IPS-NIHi11 (cell line): ENCODE data around the gene CD276.
"Not testable (repeated sequence)": the region's sequence is repeated elsewhere in the genome, so short reads cannot be mapped to it uniquely, and the experiment has no call there.

ENCODE experiments used
- DNase-seq: peaks from one replicate; pipeline ENCODE4 v3.0.0; 2012; ENCODE audit warnings: mixed read lengths, low spot score

Gene CD276

GRCh38 chr15:73683777-73684580 is at the start of gene CD276:
Gene CD276 (plus strand): TSS chr15:73684383. CDS start chr15:73699640, 15,257 bp downstream.
- DNase-seq: peak; percentile 97

GRCh38 chr15:73637527-73637926 is 46.7 kb upstream of the CD276 start:
- DNase-seq: no peak

- DNase-seq: not testable (repeated sequence)
These were observed 44.7 kb upstream of the CD276 start for GRCh38 chr15:73639464-73639863.

GRCh38 chr15:73647259-73648013 is 36.7 kb upstream of the CD276 start:
- no peak for DNase-seq

- no peak for DNase-seq
These were observed 36.2 kb upstream of the CD276 start for GRCh38 chr15:73648014-73648295.

- no peak for DNase-seq
These were observed 33.6 kb upstream of the CD276 start for GRCh38 chr15:73650416-73651126.

GRCh38 chr15:73654659-73655058 is 29.5 kb upstream of the CD276 start:
- DNase-seq: no peak

- DNase-seq: no peak
These were observed 28.5 kb upstream of the CD276 start for GRCh38 chr15:73655724-73656123.

- DNase-seq: no peak
These were observed 25.5 kb upstream of the CD276 start for GRCh38 chr15:73658645-73659044.

- DNase-seq: no peak
These were observed 23.7 kb upstream of the CD276 start for GRCh38 chr15:73660455-73660854.

GRCh38 chr15:73674587-73674986 is 9.6 kb upstream of the CD276 start:
- no peak for DNase-seq

GRCh38 chr15:73677146-73677607 is 7.0 kb upstream of the CD276 start:
- DNase-seq: peak; percentile 77

- DNase-seq: no peak
These were observed 6.5 kb upstream of the CD276 start for GRCh38 chr15:73677733-73678132.

GRCh38 chr15:73678498-73678897 is 5.7 kb upstream of the CD276 start:
- DNase-seq: no peak

GRCh38 chr15:73679180-73679579 is 5.0 kb upstream of the CD276 start:
- DNase-seq: no peak

GRCh38 chr15:73679964-73680363 is 4.2 kb upstream of the CD276 start:
- DNase-seq: no peak

GRCh38 chr15:73680549-73680948 is 3.6 kb upstream of the CD276 start:
- no peak for DNase-seq

GRCh38 chr15:73681063-73681462 is 3.1 kb upstream of the CD276 start:
- no peak for DNase-seq

GRCh38 chr15:73681856-73682599 is 2.2 kb upstream of the CD276 start:
- DNase-seq: no peak

- DNase-seq: no peak
These were observed 1.5 kb upstream of the CD276 start for GRCh38 chr15:73682600-73683090.

- peak; percentile 80 for DNase-seq
These were observed 866 bp upstream of the CD276 start for GRCh38 chr15:73683257-73683776.
